RWPE1 (cell line): ENCODE data around the gene CACNA2D4.
A peak's percentile ranks its signal among the peaks of the same experiment; 100 is the strongest.

Experiments used
- CTCF ChIA-PET: fragments of 350-600 bp; sonication (Branson Sonifier 250); formaldehyde crosslinking; extraction: SDS; loops from one replicate; lab custom pipeline; 2021; lab: Yijun Ruan, JAX
- POLR2A ChIA-PET: fragments of 400-600 bp; formaldehyde crosslinking; extraction: SDS; loops from one replicate; lab custom pipeline; 2020; ENCODE audit warnings: antibody characterized with exemption; ENCODE audit not compliant: low non-redundant PET; lab: Yijun Ruan, JAX
- DNase-seq: peaks from one replicate; pipeline ENCODE4 v3.0.0; 2012; ENCODE audit warnings: low spot score
- H3K27ac ChIP-seq: fragments of 450-650 bp; 2 replicates; pipeline ENCODE4 v1.5.1; 2017
- TF ChIP-seq, protein P1 (sequence below): fragments of 450-650 bp; conservative IDR thresholded peaks from 2 replicates; pipeline ENCODE4 v1.5.1; 2017; ENCODE audit warnings: low read depth, mild to moderate bottlenecking

CACNA2D4 gene

GRCh38 chr12:1853716-1854115 is 64.7 kb downstream of the CACNA2D4 start:
- no peak for DNase-seq
- H3K27ac ChIP-seq, result no peak overlapping the region
- TF ChIP-seq, protein P1, sequence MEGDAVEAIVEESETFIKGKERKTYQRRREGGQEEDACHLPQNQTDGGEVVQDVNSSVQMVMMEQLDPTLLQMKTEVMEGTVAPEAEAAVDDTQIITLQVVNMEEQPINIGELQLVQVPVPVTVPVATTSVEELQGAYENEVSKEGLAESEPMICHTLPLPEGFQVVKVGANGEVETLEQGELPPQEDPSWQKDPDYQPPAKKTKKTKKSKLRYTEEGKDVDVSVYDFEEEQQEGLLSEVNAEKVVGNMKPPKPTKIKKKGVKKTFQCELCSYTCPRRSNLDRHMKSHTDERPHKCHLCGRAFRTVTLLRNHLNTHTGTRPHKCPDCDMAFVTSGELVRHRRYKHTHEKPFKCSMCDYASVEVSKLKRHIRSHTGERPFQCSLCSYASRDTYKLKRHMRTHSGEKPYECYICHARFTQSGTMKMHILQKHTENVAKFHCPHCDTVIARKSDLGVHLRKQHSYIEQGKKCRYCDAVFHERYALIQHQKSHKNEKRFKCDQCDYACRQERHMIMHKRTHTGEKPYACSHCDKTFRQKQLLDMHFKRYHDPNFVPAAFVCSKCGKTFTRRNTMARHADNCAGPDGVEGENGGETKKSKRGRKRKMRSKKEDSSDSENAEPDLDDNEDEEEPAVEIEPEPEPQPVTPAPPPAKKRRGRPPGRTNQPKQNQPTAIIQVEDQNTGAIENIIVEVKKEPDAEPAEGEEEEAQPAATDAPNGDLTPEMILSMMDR, result no peak
- ChIA-PET CTCF (no interaction called here), POLR2A (no interaction called here)

DNA sequence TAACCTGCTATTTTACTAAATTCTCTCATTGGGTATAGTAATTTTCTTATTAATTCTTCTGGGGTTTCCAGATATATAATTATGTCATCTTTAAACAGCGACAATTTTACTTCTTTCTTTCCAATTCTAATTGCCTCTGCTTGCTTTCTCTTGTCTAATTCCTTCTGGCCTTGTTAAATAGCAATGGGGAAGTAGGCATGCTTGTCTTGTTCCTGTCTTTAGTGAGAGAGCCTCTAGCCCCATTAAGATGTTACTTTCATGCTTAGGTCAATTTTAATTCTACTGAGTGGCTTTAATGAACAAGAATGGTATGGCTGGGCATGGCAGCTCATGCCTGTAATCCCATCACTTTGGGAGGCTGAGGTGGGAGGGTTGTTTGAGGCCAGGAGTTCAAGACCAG is 66.4 kb downstream of the CACNA2D4 start:
- ChIA-PET CTCF (no interaction called here), POLR2A (no interaction called here)
- DNase-seq, result no peak
- H3K27ac ChIP-seq, result no peak overlapping the region
- TF ChIP-seq, protein P1, result no peak

DNA sequence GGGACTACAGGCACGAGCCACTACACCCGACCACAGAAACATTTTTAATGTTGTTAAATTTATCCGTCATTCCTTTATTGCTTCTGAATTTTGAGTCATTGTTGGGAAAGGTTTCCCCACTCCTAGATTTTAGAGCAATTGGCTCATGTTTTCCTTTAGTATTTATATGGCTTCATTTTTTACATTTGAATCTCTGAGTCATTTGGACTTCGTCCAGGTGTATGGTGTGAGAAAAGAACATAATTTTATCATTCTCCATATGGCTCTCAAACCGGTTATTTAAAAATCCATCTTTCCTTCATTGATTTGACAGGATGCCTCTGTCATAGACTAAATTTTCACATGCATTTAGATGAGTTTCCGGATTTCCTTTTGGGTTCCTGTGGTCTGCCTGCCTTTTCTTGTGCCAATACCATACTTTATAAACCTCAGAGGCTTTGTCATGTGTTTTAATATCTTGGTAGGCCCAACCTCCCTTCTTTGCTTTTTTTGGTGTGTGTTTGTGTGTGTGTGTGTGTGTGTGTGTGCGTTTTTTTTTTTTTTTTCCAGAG is 67.2 kb downstream of the CACNA2D4 start:
- TF ChIP-seq, protein P1, result no peak
- peak; percentile 45 for DNase-seq
- CTCF ChIA-PET, result interaction anchor here (0.6 to 0.7 kb wide), 2 partner anchors 78 to 1706 kb away, joined by 3 to 4 read pairs; no protein-coding TSS in a partner anchor
- POLR2A ChIA-PET, result no interaction called here
- H3K27ac ChIP-seq, result peak overlapping the region; percentile 53

- POLR2A ChIA-PET, result no interaction called here
- TF ChIP-seq, protein P1, result no peak
Measured at GRCh38 chr12:1848745-1849144, 69.7 kb downstream of the CACNA2D4 start.

DNA sequence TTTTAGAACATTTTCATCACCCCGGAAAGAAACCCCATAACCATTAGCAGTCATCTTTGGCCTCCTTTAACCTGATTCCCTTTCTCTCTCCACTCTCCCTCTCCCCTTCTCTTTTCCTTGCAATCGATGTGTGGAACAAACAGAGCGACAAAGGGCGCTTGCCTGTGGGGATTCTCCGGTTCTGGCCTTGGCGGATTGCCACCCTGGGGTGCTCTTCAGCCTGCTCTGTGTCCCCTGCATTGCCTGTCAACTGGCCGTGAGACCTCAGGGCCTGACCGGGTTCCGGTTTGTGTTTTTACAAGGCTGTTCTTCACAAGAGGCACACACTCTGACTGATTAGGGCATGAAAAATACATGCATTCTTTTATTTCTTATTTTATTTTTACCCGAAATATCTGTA is 70.3 kb downstream of the CACNA2D4 start:
- POLR2A ChIA-PET, result no interaction called here
- DNase-seq, result no peak
- no peak overlapping the region for H3K27ac ChIP-seq

More at GRCh38 chr12:1848745-1849144, 69.7 kb downstream of the CACNA2D4 start:
- no peak for DNase-seq
- no peak overlapping the region for H3K27ac ChIP-seq
- CTCF ChIA-PET, result no interaction called here

GRCh38 chr12:1847411-1847810 is 71.0 kb downstream of the CACNA2D4 start:
- CTCF ChIA-PET, result no interaction called here
- POLR2A ChIA-PET, result no interaction called here
- DNase-seq, result no peak
- TF ChIP-seq, protein P1, result no peak
- H3K27ac ChIP-seq, result no peak overlapping the region

More for the DNA sequence above, 70.3 kb downstream of the CACNA2D4 start:
- CTCF ChIA-PET, result no interaction called here
- TF ChIP-seq, protein P1, result no peak
